A549 (cell line): Measurements from ENCODE around the gene ENTPD6. TPM values are rescaled to one million over a fixed set of nuclear protein-coding genes. Genes with fewer than 3 reads are reported as not detected.

ENCODE experiments used
- ATAC-seq, 2 experiments: fragments of 200-7000 bp in 1 of 2; fragments of >200 bp in 1 of 2; cut with Nextera tagmentation in 1 of 2; cut with Tn5 transposase in 1 of 2; 3 replicates each; pipeline versions ENCODE4 v1.8.0 to v1.9.1; 2018 to 2020; ENCODE audit warnings: mild to moderate bottlenecking in 1 of 2, moderate library complexity in 1 of 2
- CTCF ChIA-PET: fragments of 300-600 bp; sonication (Branson Sonifier 250); formaldehyde crosslinking; extraction: SDS; loops from one replicate; lab custom pipeline; 2021; ENCODE audit warnings: antibody characterized with exemption, inconsistent platforms; lab: Yijun Ruan, JAX
- POLR2A ChIA-PET: fragments of 350-600 bp; formaldehyde crosslinking; extraction: SDS; loops from one replicate; lab custom pipeline; 2021; ENCODE audit warnings: antibody characterized with exemption, inconsistent platforms; lab: Yijun Ruan, JAX
- DNase-seq, 2 experiments: peaks; one replicate each; pipeline versions ENCODE4 v3.0.0 to v3.0.0-alpha.2; 2011 to 2016; ENCODE audit warnings: low read depth in 1 of 2, low spot score in 1 of 2
- FAIRE-seq: peaks from 2 replicates; lab custom pipeline; 2011; peaks lifted over from hg19 to GRCh38; lab: Jason Lieb, UNC
- H3K27ac ChIP-seq, 2 experiments: fragments of >200 bp; sonication (Bioruptor Twin); formaldehyde crosslinking; 3 replicates each; pipeline ENCODE4 v1.5.1; 2016 to 2017
- H3K4me1 ChIP-seq: fragments of >200 bp; sonication (Bioruptor Twin); formaldehyde crosslinking; 3 replicates; pipeline ENCODE4 v1.6.1; 2016
- H3K4me2 ChIP-seq: fragments of >200 bp; sonication (Bioruptor Twin); formaldehyde crosslinking; 3 replicates; pipeline ENCODE4 v1.6.1; 2016
- H3K4me3 ChIP-seq: fragments of >200 bp; sonication (Bioruptor Twin); formaldehyde crosslinking; 3 replicates; pipeline ENCODE4 v1.5.1; 2016
- H3K9me3 ChIP-seq: fragments of >200 bp; sonication (Bioruptor Twin); formaldehyde crosslinking; 3 replicates; pipeline ENCODE4 v1.6.1; 2016
- CEBPB ChIP-seq, 2 experiments: fragments of >200 bp in 1 of 2; sonication (Bioruptor Twin) in 1 of 2; formaldehyde crosslinking in 1 of 2; IDR thresholded peaks; 2 replicates each; pipeline ENCODE4 v1.6.1; 2012 to 2016
- CHD2 ChIP-seq: fragments of 150-350 bp; IDR thresholded peaks from 2 replicates; pipeline ENCODE4 v1.6.1; 2014; ENCODE audit warnings: low read length; ENCODE audit not compliant: partially characterized antibody
- EHF ChIP-seq: fragments of 250-450 bp; sonication (Bioruptor Pico); IDR thresholded peaks from 2 replicates; pipeline ENCODE4 v1.5.0; 2020; ENCODE audit warnings: mild to moderate bottlenecking
- EP300 ChIP-seq, 2 experiments: fragments of >200 bp; sonication (Bioruptor Twin); formaldehyde crosslinking; IDR thresholded peaks; 2 replicates in 1 of 2; 3 replicates in 1 of 2; pipeline ENCODE4 v1.6.1; 2016 to 2017
- FOXS1 ChIP-seq: fragments of 250-450 bp; sonication (Bioruptor Pico); IDR thresholded peaks from 2 replicates; pipeline ENCODE4 v1.5.0; 2020; ENCODE audit warnings: mild to moderate bottlenecking, moderate library complexity
- HOXB5 ChIP-seq: fragments of 250-450 bp; sonication (Bioruptor Pico); IDR thresholded peaks from 2 replicates; pipeline ENCODE4 v1.5.0; 2020; ENCODE audit warnings: mild to moderate bottlenecking, moderate library complexity
- MYC ChIP-seq: IDR thresholded peaks from 2 replicates; pipeline ENCODE4 v1.6.1; 2012; ENCODE audit warnings: mild to moderate bottlenecking, inconsistent platforms, low read length, improper control_type of control experiment, borderline replicate concordance
- NPAS2 ChIP-seq: fragments of 250-450 bp; sonication (Bioruptor Pico); IDR thresholded peaks from 2 replicates; pipeline ENCODE4 v1.8.0; 2022; ENCODE audit warnings: mild to moderate bottlenecking, moderate library complexity, borderline replicate concordance
- NR3C1 ChIP-seq: fragments of >200 bp; sonication (Bioruptor Twin); formaldehyde crosslinking; IDR thresholded peaks from 3 replicates; pipeline ENCODE4 v1.6.1; 2017
- RCOR1 ChIP-seq: fragments of 150-350 bp; IDR thresholded peaks from 2 replicates; pipeline ENCODE4 v1.6.1; 2014; ENCODE audit warnings: antibody characterized with exemption, low read length, low read depth
- RFX5 ChIP-seq: fragments of 450-650 bp; IDR thresholded peaks from 2 replicates; pipeline ENCODE4 v1.7.1; 2014; ENCODE audit warnings: antibody characterized with exemption, mild to moderate bottlenecking, moderate library complexity
- TFCP2L1 ChIP-seq: fragments of 250-450 bp; sonication (Bioruptor Pico); IDR thresholded peaks from 2 replicates; pipeline ENCODE4 v1.5.0; 2021; ENCODE audit warnings: mild to moderate bottlenecking
- ZC3H11A ChIP-seq: fragments of 450-650 bp; IDR thresholded peaks from 2 replicates; pipeline ENCODE4 v1.6.1; 2014; ENCODE audit warnings: antibody characterized with exemption, mild to moderate bottlenecking
- ZNF302 ChIP-seq: fragments of 250-450 bp; sonication (Bioruptor Pico); IDR thresholded peaks from 2 replicates; pipeline ENCODE4 v1.9.0; 2021; ENCODE audit warnings: inconsistent platforms, mild to moderate bottlenecking, moderate library complexity
- WGBS: methylation state at CpG from one replicate; pipeline ENCODE4 v1.1.6; 2017; ENCODE audit errors: missing lambda C conversion rate; 5-methylcytosine and 5-hydroxymethylcytosine counted together
- polyA plus RNA-seq, 4 experiments: library from polyadenylated mRNA; depleted of rRNA in 3 of 4; stranded (reverse); fragments of >200 nt; fragmentation: RNase III in 1 of 4; extraction: RNeasy Plus Mini Kit Qiagen cat#74134 plus additional on column Dnase treatment in 1 of 4; gene quantifications; 2 replicates in 3 of 4; 3 replicates in 1 of 4; pipeline ENCODE4 v1.2.3, GENCODE V29; 2011 to 2017
- TF ChIP-seq, protein P1 (sequence below): fragments of 250-450 bp; sonication (Bioruptor Pico); IDR thresholded peaks from 2 replicates; pipeline ENCODE4 v1.5.0; 2021; ENCODE audit warnings: mild to moderate bottlenecking, moderate library complexity, borderline replicate concordance
- TF ChIP-seq, protein P2 (sequence below): fragments of >200 bp; sonication (Bioruptor Twin); formaldehyde crosslinking; IDR thresholded peaks from 2 replicates; pipeline ENCODE4 v1.6.1; 2016
- TF ChIP-seq, protein P3 (sequence below): fragments of >200 bp; sonication (Bioruptor Twin); formaldehyde crosslinking; IDR thresholded peaks from 3 replicates; pipeline ENCODE4 v1.6.1; 2016
- TF ChIP-seq, protein P4 (sequence below): fragments of 150-350 bp; IDR thresholded peaks from 2 replicates; pipeline ENCODE4 v1.6.1; 2014; ENCODE audit warnings: low read depth, mild to moderate bottlenecking, low read length
- TF ChIP-seq, protein P5 (sequence below): fragments of >200 bp; sonication (Bioruptor Twin); formaldehyde crosslinking; IDR thresholded peaks from 3 replicates; pipeline ENCODE4 v1.5.1; 2016
- TF ChIP-seq, protein P6 (sequence below): IDR thresholded peaks from 2 replicates; pipeline ENCODE4 v1.6.1; 2012
- TF ChIP-seq, protein P7 (sequence below): IDR thresholded peaks from 2 replicates; pipeline ENCODE4 v1.6.1; 2012; ENCODE audit warnings: low read depth, borderline replicate concordance

Gene ENTPD6
- polyA plus RNA-seq, 2 of the 4 experiments (the other 2 are of a cell fraction): 85.7 to 87.0 TPM

DNA sequence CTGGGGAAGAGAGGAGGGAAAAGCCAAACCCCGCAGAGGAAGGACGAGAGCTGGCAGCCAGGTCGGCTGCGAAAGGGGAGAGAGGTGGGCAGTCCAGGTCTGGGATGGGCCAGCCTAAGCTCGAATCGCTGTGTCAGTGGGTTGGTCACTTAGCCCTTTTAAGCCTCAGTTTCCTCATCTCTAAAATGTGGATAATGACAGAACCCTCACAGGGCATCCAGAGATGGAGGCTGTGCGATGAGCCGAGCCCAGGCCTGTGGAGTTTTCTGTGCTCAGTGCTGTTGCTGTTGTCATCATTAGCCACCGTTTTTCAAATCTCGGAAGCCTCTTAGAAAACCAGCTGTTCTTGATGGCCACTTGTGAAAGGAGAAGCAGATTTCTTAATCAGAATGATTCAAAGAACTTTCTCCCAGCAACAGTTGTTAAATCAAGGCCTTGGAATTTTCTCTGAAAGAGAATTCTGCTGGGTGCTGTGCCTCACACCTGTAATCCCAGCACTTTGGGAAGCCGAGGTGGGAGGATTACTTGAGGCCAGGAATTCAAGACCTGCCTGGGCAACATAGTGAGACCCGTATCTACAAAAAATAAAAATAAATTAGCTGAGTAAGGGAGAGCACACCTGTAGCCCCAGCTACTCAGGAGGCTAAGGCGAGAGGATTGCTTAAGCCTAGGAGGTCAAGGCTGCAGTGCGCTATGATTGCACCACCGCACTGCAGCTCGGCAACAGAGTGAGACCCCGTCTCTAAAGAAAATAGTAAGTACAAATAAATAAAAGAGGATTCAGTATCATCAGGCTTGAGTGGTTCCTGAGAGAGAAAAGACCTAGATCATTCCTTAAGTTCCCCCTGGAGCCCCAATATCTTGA, 46.3 kb upstream of the ENTPD6 start:
- ATAC-seq (no peak), FAIRE-seq (no peak), DNase-seq (no peak)
- ChIA-PET CTCF (interaction anchor here (0.7 kb wide), 1 partner anchor 30 kb away, joined by 3 read pairs; no protein-coding TSS in a partner anchor), POLR2A (no interaction called here)
- Histone ChIP-seq H3K4me3 (no peak overlapping the region), H3K27ac (no peak overlapping the region), H3K4me1 (0 out of 3 replicates have a peak, but pooled peaks cover 5% of the 10 kb centered on the region), H3K4me2 (no peak overlapping the region), H3K9me3 (no peaks in the 10 kb centered on the region)
- WGBS: 88% methylated on average over 17 of the region's 17 CpGs
- TF ChIP-seq EP300 (IDR thresholded peaks at IDR 0.05): no peak
- TF ChIP-seq, protein P1, sequence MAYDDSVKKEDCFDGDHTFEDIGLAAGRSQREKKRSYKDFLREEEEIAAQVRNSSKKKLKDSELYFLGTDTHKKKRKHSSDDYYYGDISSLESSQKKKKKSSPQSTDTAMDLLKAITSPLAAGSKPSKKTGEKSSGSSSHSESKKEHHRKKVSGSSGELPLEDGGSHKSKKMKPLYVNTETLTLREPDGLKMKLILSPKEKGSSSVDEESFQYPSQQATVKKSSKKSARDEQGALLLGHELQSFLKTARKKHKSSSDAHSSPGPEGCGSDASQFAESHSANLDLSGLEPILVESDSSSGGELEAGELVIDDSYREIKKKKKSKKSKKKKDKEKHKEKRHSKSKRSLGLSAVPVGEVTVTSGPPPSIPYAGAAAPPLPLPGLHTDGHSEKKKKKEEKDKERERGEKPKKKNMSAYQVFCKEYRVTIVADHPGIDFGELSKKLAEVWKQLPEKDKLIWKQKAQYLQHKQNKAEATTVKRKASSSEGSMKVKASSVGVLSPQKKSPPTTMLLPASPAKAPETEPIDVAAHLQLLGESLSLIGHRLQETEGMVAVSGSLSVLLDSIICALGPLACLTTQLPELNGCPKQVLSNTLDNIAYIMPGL (CRISPR knock-in tag): no peak
- TF ChIP-seq, protein P2, sequence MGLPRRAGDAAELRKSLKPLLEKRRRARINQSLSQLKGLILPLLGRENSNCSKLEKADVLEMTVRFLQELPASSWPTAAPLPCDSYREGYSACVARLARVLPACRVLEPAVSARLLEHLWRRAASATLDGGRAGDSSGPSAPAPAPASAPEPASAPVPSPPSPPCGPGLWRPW: no peak
- no peak for TF ChIP-seq NR3C1
- no peak for TF ChIP-seq CHD2
- TF ChIP-seq RFX5: no peak
- no peak for TF ChIP-seq ZNF302 (CRISPR knock-in tag)
- TF ChIP-seq, protein P3, sequence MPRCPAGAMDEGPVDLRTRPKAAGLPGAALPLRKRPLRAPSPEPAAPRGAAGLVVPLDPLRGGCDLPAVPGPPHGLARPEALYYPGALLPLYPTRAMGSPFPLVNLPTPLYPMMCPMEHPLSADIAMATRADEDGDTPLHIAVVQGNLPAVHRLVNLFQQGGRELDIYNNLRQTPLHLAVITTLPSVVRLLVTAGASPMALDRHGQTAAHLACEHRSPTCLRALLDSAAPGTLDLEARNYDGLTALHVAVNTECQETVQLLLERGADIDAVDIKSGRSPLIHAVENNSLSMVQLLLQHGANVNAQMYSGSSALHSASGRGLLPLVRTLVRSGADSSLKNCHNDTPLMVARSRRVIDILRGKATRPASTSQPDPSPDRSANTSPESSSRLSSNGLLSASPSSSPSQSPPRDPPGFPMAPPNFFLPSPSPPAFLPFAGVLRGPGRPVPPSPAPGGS: no peak
- no peak for TF ChIP-seq FOXS1 (CRISPR knock-in tag)
- TF ChIP-seq, protein P4, sequence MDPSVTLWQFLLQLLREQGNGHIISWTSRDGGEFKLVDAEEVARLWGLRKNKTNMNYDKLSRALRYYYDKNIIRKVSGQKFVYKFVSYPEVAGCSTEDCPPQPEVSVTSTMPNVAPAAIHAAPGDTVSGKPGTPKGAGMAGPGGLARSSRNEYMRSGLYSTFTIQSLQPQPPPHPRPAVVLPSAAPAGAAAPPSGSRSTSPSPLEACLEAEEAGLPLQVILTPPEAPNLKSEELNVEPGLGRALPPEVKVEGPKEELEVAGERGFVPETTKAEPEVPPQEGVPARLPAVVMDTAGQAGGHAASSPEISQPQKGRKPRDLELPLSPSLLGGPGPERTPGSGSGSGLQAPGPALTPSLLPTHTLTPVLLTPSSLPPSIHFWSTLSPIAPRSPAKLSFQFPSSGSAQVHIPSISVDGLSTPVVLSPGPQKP: no peak
- no peak for TF ChIP-seq CEBPB (IDR thresholded peaks at IDR 0.05)
- no peak for TF ChIP-seq MYC

DNA sequence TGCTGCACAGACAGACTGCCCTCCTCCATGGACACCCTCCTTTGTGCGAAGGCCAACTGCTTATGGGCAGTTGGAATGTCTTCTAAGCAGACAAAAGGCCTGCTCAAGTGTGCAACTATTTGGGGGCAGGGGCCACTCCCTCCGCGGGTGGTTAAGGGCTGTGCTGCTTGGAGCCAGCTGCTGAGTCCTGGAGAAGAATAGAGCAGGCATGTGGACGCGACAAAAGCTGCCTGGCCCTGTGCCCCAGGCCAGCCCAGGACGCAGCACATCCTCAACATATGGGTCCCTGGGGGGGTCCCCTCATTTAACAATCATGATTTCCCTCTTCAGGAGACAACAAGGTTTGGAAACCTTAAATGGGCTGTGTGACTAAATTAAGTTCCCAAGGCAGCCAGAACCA, 45.5 kb upstream of the ENTPD6 start:
- Histone ChIP-seq H3K4me2 (no peak overlapping the region), H3K27ac (no peak overlapping the region), H3K4me3 (no peak overlapping the region), H3K4me1 (0 out of 3 replicates have a peak, but pooled peaks cover 5% of the 10 kb centered on the region), H3K9me3 (no peaks in the 10 kb centered on the region)
- no peak for DNase-seq
- CTCF ChIA-PET: interaction anchor here (1.2 kb wide), 1 partner anchor 10 kb away, joined by 3 read pairs; no protein-coding TSS in a partner anchor
- no peak for FAIRE-seq
- POLR2A ChIA-PET: no interaction called here
- TF ChIP-seq EHF (no peak), NR3C1 (no peak), TFCP2L1 (CRISPR knock-in tag) (no peak), EP300 (IDR thresholded peaks at IDR 0.05) (no peak), NPAS2 (CRISPR knock-in tag) (no peak), RCOR1 (no peak), ZC3H11A (no peak), HOXB5 (CRISPR knock-in tag) (no peak)
- TF ChIP-seq, protein P4: no peak
- TF ChIP-seq, protein P3: no peak
- TF ChIP-seq, protein P5, sequence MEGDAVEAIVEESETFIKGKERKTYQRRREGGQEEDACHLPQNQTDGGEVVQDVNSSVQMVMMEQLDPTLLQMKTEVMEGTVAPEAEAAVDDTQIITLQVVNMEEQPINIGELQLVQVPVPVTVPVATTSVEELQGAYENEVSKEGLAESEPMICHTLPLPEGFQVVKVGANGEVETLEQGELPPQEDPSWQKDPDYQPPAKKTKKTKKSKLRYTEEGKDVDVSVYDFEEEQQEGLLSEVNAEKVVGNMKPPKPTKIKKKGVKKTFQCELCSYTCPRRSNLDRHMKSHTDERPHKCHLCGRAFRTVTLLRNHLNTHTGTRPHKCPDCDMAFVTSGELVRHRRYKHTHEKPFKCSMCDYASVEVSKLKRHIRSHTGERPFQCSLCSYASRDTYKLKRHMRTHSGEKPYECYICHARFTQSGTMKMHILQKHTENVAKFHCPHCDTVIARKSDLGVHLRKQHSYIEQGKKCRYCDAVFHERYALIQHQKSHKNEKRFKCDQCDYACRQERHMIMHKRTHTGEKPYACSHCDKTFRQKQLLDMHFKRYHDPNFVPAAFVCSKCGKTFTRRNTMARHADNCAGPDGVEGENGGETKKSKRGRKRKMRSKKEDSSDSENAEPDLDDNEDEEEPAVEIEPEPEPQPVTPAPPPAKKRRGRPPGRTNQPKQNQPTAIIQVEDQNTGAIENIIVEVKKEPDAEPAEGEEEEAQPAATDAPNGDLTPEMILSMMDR: no peak
- TF ChIP-seq, protein P6, sequence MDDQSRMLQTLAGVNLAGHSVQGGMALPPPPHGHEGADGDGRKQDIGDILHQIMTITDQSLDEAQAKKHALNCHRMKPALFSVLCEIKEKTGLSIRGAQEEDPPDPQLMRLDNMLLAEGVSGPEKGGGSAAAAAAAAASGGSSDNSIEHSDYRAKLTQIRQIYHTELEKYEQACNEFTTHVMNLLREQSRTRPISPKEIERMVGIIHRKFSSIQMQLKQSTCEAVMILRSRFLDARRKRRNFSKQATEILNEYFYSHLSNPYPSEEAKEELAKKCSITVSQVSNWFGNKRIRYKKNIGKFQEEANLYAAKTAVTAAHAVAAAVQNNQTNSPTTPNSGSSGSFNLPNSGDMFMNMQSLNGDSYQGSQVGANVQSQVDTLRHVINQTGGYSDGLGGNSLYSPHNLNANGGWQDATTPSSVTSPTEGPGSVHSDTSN: no peak
- TF ChIP-seq, protein P7, sequence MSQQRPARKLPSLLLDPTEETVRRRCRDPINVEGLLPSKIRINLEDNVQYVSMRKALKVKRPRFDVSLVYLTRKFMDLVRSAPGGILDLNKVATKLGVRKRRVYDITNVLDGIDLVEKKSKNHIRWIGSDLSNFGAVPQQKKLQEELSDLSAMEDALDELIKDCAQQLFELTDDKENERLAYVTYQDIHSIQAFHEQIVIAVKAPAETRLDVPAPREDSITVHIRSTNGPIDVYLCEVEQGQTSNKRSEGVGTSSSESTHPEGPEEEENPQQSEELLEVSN: no peak
- no peak for ATAC-seq
- 85% methylated on average over 6 of the region's 6 CpGs for WGBS
